Loucy (cell line): ENCODE measurements around the gene ABTB2.

Experiments
- H2AFZ ChIP-seq: fragments of 200-600 bp; sonication (generic); 2 replicates; pipeline ENCODE4 v1.6.0; 2016; ENCODE audit warnings: antibody characterized with exemption, mild to moderate bottlenecking, low read length, moderate library complexity
- H3F3A ChIP-seq: fragments of 200-600 bp; 2 replicates; pipeline ENCODE4 v1.6.0; 2016; ENCODE audit warnings: antibody characterized with exemption, low read depth, mild to moderate bottlenecking
- H3K27me3 ChIP-seq: fragments of 200-600 bp; sonication (generic); 2 replicates; pipeline ENCODE4 v1.6.1; 2014; ENCODE audit warnings: low read length, mild to moderate bottlenecking; ENCODE audit not compliant: insufficient read depth, poor library complexity, severe bottlenecking
- H3K36me3 ChIP-seq: fragments of 200-600 bp; sonication (generic); 2 replicates; pipeline ENCODE4 v1.6.1; 2016; ENCODE audit warnings: low read length; ENCODE audit not compliant: insufficient read depth
- H3K4me1 ChIP-seq: fragments of 200-600 bp; sonication (generic); 2 replicates; pipeline ENCODE4 v1.5.1; 2014; ENCODE audit warnings: low read length, mild to moderate bottlenecking; ENCODE audit not compliant: insufficient read depth, poor library complexity, severe bottlenecking
- H3K4me2 ChIP-seq: fragments of 200-600 bp; sonication (generic); 2 replicates; pipeline ENCODE4 v1.6.0; 2014; ENCODE audit warnings: antibody characterized with exemption, low read length, low read depth, mild to moderate bottlenecking; ENCODE audit not compliant: poor library complexity, severe bottlenecking
- H3K4me3 ChIP-seq: fragments of 200-600 bp; sonication (generic); 2 replicates; pipeline ENCODE4 v1.5.1; 2014; ENCODE audit warnings: low read length, mild to moderate bottlenecking, mixed read lengths; ENCODE audit not compliant: poor library complexity, severe bottlenecking
- H3K79me2 ChIP-seq: fragments of 200-600 bp; sonication (generic); 2 replicates; pipeline ENCODE4 v1.6.1; 2014; ENCODE audit warnings: low read length; ENCODE audit not compliant: insufficient read depth
- H3K9ac ChIP-seq: fragments of 200-600 bp; sonication (generic); 2 replicates; pipeline ENCODE4 v1.6.0; 2014; ENCODE audit warnings: mild to moderate bottlenecking, low read depth, low read length, moderate library complexity; ENCODE audit not compliant: poor library complexity, severe bottlenecking
- H3K9me2 ChIP-seq: fragments of 200-600 bp; sonication (generic); replicated peaks from 2 replicates; pipeline ENCODE4 v1.6.1; 2016; ENCODE audit warnings: low read depth, low read length, mixed read lengths
- H3K9me3 ChIP-seq: fragments of 200-600 bp; sonication (generic); 2 replicates; pipeline ENCODE4 v1.6.1; 2014; ENCODE audit warnings: mild to moderate bottlenecking, antibody characterized with exemption, low read length, low read depth; ENCODE audit not compliant: insufficient read depth
- H4K20me1 ChIP-seq: fragments of 200-600 bp; sonication (generic); 2 replicates; pipeline ENCODE4 v1.6.0; 2014; ENCODE audit warnings: antibody characterized with exemption, low read length, mild to moderate bottlenecking; ENCODE audit not compliant: insufficient read depth, poor library complexity, severe bottlenecking
- EZH2phosphoT487 ChIP-seq: fragments of 200-600 bp; IDR thresholded peaks from 2 replicates; pipeline ENCODE4 v1.6.1; 2018; ENCODE audit warnings: antibody characterized with exemption, mild to moderate bottlenecking, moderate library complexity, borderline replicate concordance
- TF ChIP-seq, protein P1 (sequence below): fragments of 200-600 bp; sonication (generic); conservative IDR thresholded peaks from 2 replicates; pipeline ENCODE4 v1.5.1; 2014; ENCODE audit warnings: mild to moderate bottlenecking, antibody characterized with exemption, low read length

ABTB2 gene

GRCh38 chr11:34318111-34319037 is 39.4 kb downstream of the ABTB2 start:
- Histone ChIP-seq H3F3A (no peaks in the 10 kb centered on the region), H3K36me3 (no peaks in the 10 kb centered on the region), H3K4me2 (no peak overlapping the region), H3K4me3 (no peak overlapping the region), H4K20me1 (no peaks in the 10 kb centered on the region), H3K79me2 (no peaks in the 10 kb centered on the region), H3K9ac (no peak overlapping the region), H3K9me3 (no peaks in the 10 kb centered on the region), H3K4me1 (peaks cover 35% of the 10 kb centered on the region), H3K9me2 (no peaks in the 10 kb centered on the region), H3K27me3 (no peaks in the 10 kb centered on the region), H2AFZ (no peak overlapping the region)
- TF ChIP-seq, protein P1, sequence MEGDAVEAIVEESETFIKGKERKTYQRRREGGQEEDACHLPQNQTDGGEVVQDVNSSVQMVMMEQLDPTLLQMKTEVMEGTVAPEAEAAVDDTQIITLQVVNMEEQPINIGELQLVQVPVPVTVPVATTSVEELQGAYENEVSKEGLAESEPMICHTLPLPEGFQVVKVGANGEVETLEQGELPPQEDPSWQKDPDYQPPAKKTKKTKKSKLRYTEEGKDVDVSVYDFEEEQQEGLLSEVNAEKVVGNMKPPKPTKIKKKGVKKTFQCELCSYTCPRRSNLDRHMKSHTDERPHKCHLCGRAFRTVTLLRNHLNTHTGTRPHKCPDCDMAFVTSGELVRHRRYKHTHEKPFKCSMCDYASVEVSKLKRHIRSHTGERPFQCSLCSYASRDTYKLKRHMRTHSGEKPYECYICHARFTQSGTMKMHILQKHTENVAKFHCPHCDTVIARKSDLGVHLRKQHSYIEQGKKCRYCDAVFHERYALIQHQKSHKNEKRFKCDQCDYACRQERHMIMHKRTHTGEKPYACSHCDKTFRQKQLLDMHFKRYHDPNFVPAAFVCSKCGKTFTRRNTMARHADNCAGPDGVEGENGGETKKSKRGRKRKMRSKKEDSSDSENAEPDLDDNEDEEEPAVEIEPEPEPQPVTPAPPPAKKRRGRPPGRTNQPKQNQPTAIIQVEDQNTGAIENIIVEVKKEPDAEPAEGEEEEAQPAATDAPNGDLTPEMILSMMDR, result no peak
- TF ChIP-seq EZH2phosphoT487, result no peak

DNA sequence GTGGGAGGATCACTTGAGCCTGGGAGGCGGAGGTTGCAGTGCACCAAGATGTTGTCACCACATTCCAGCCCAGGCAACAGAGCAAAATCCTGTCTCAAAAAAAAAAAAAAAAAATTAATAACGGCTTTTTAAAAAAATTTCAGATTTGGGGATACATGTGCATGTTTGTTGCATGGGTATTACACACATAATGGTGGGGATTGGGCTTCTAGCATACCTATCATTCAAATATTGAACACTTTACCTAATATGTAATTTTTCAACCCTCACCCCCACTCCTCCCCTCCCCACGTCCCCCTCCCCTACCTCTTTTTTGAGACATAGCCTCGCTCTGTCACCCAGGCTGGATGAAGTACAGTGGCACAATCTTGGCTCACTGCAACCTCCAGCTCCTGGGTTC is 40.1 kb downstream of the ABTB2 start:
- Histone ChIP-seq H3K9me2 (no peaks in the 10 kb centered on the region), H3K9ac (no peak overlapping the region), H3K9me3 (no peaks in the 10 kb centered on the region), H3K4me2 (no peak overlapping the region), H3K27me3 (no peaks in the 10 kb centered on the region), H2AFZ (no peak overlapping the region), H3K4me1 (peaks cover 41% of the 10 kb centered on the region), H3F3A (no peaks in the 10 kb centered on the region), H3K36me3 (no peaks in the 10 kb centered on the region), H3K79me2 (no peaks in the 10 kb centered on the region), H3K4me3 (no peak overlapping the region), H4K20me1 (no peaks in the 10 kb centered on the region)
- TF ChIP-seq, protein P1, result no peak
- TF ChIP-seq EZH2phosphoT487, result no peak

- Histone ChIP-seq H3K36me3 (no peaks in the 10 kb centered on the region), H4K20me1 (no peaks in the 10 kb centered on the region), H3F3A (no peaks in the 10 kb centered on the region), H3K9me2 (no peaks in the 10 kb centered on the region), H3K27me3 (no peaks in the 10 kb centered on the region), H3K9ac (no peak overlapping the region), H3K9me3 (no peaks in the 10 kb centered on the region), H3K4me1 (peaks cover 47% of the 10 kb centered on the region), H3K4me3 (no peak overlapping the region), H3K79me2 (no peaks in the 10 kb centered on the region), H3K4me2 (no peak overlapping the region), H2AFZ (no peak overlapping the region)
- no peak for TF ChIP-seq EZH2phosphoT487
- TF ChIP-seq, protein P1, result no peak
These were observed 40.8 kb downstream of the ABTB2 start for GRCh38 chr11:34317036-34317360.
